ENCODE results near the gene APBB3.
"Not testable (repeated sequence)": the region's sequence is repeated elsewhere in the genome, so short reads cannot be mapped to it uniquely, and the experiment has no call there.

The APBB3 gene

GRCh38 chr5:140588311-140589070 is 24.1 kb upstream of the APBB3 start:
- TF ChIP-seq EZH2phosphoT487 (conservative IDR thresholded peaks at IDR 0.05; ENCODE audit: low read length): no peak
- TF ChIP-seq CTCF (IDR thresholded peaks at IDR 0.05; ENCODE audit: insufficient read depth, low read length, poor library complexity, severe bottlenecking): no peak
- H3K4me2 ChIP-seq (ENCODE audit: low read depth, low read length, poor library complexity, severe bottlenecking): no peak overlapping the region

GRCh38 chr5:140587495-140587894 is 23.1 kb upstream of the APBB3 start:
- Histone ChIP-seq H3K79me2 (ENCODE audit: insufficient read depth, low read length) (no peaks in the 10 kb centered on the region), H3K9me2 (replicated peaks; ENCODE audit: insufficient read depth, low read length) (no peaks in the 10 kb centered on the region), H3F3A (ENCODE audit: insufficient read depth) (no peaks in the 10 kb centered on the region), H3K27ac (ENCODE audit: low read depth, low read length) (no peak overlapping the region), H3K4me2 (ENCODE audit: low read depth, low read length, poor library complexity, severe bottlenecking) (no peak overlapping the region), H3K4me3 (ENCODE audit: insufficient read depth, low read length, poor library complexity, severe bottlenecking) (no peak overlapping the region), H3K9me3 (ENCODE audit: insufficient read depth, low read length) (no peaks in the 10 kb centered on the region), H2AFZ (ENCODE audit: low read depth, low read length, severe bottlenecking) (no peak overlapping the region), H3K36me3 (ENCODE audit: low read length) (no peaks in the 10 kb centered on the region), H3K9ac (ENCODE audit: low read length) (no peak overlapping the region), H4K20me1 (ENCODE audit: low read depth, low read length) (no peaks in the 10 kb centered on the region), H3K27me3 (ENCODE audit: low read length) (no peaks in the 10 kb centered on the region)
- TF ChIP-seq EZH2phosphoT487 (conservative IDR thresholded peaks at IDR 0.05; ENCODE audit: low read length) (no peak), CTCF (IDR thresholded peaks at IDR 0.05; ENCODE audit: insufficient read depth, low read length, poor library complexity, severe bottlenecking) (no peak)

More at GRCh38 chr5:140588311-140589070, 24.1 kb upstream of the APBB3 start:
- Histone ChIP-seq H2AFZ (ENCODE audit: low read depth, low read length, severe bottlenecking) (no peak overlapping the region), H3K9me3 (ENCODE audit: insufficient read depth, low read length) (no peaks in the 10 kb centered on the region), H3K79me2 (ENCODE audit: insufficient read depth, low read length) (no peaks in the 10 kb centered on the region), H3K9me2 (replicated peaks; ENCODE audit: insufficient read depth, low read length) (no peaks in the 10 kb centered on the region), H3K27me3 (ENCODE audit: low read length) (no peaks in the 10 kb centered on the region), H3K27ac (ENCODE audit: low read depth, low read length) (no peak overlapping the region), H4K20me1 (ENCODE audit: low read depth, low read length) (no peaks in the 10 kb centered on the region), H3K9ac (ENCODE audit: low read length) (no peak overlapping the region), H3K36me3 (ENCODE audit: low read length) (no peaks in the 10 kb centered on the region), H3F3A (ENCODE audit: insufficient read depth) (no peaks in the 10 kb centered on the region), H3K4me3 (ENCODE audit: insufficient read depth, low read length, poor library complexity, severe bottlenecking) (no peak overlapping the region)

- H2AFZ ChIP-seq (ENCODE audit: low read depth, low read length, severe bottlenecking); H3K9ac ChIP-seq (ENCODE audit: low read length); H3K79me2 ChIP-seq (ENCODE audit: insufficient read depth, low read length); H3K36me3 ChIP-seq (ENCODE audit: low read length); H3K27ac ChIP-seq (ENCODE audit: low read depth, low read length); H3K27me3 ChIP-seq (ENCODE audit: low read length); H3K4me3 ChIP-seq (ENCODE audit: insufficient read depth, low read length, poor library complexity, severe bottlenecking); H3F3A ChIP-seq (ENCODE audit: insufficient read depth); H4K20me1 ChIP-seq (ENCODE audit: low read depth, low read length); H3K9me3 ChIP-seq (ENCODE audit: insufficient read depth, low read length); H3K9me2 ChIP-seq (replicated peaks; ENCODE audit: insufficient read depth, low read length); H3K4me2 ChIP-seq (ENCODE audit: low read depth, low read length, poor library complexity, severe bottlenecking): not testable (repeated sequence)
Measured at GRCh38 chr5:140579188-140579747, 14.9 kb upstream of the APBB3 start.

- no peaks in the 10 kb centered on the region for H3F3A ChIP-seq (ENCODE audit: insufficient read depth)
- no peak overlapping the region for H3K27ac ChIP-seq (ENCODE audit: low read depth, low read length)
- H3K4me2 ChIP-seq (ENCODE audit: low read depth, low read length, poor library complexity, severe bottlenecking): no peak overlapping the region
- H4K20me1 ChIP-seq (ENCODE audit: low read depth, low read length): no peaks in the 10 kb centered on the region
- H3K9ac ChIP-seq (ENCODE audit: low read length): no peak overlapping the region
- H3K4me3 ChIP-seq (ENCODE audit: insufficient read depth, low read length, poor library complexity, severe bottlenecking): no peak overlapping the region
- TF ChIP-seq EZH2phosphoT487 (conservative IDR thresholded peaks at IDR 0.05; ENCODE audit: low read length) (no peak), CTCF (IDR thresholded peaks at IDR 0.05; ENCODE audit: insufficient read depth, low read length, poor library complexity, severe bottlenecking) (no peak)
- H2AFZ ChIP-seq (ENCODE audit: low read depth, low read length, severe bottlenecking): peak overlapping the region; percentile 45
- no peaks in the 10 kb centered on the region for H3K27me3 ChIP-seq (ENCODE audit: low read length)
- H3K79me2 ChIP-seq (ENCODE audit: insufficient read depth, low read length): no peaks in the 10 kb centered on the region
- H3K36me3 ChIP-seq (ENCODE audit: low read length): no peaks in the 10 kb centered on the region
- H3K9me2 ChIP-seq (replicated peaks; ENCODE audit: insufficient read depth, low read length): no peaks in the 10 kb centered on the region
- no peaks in the 10 kb centered on the region for H3K9me3 ChIP-seq (ENCODE audit: insufficient read depth, low read length)
Measured at GRCh38 chr5:140576776-140577201, 12.4 kb upstream of the APBB3 start.
